Endothelial cell of umbilical vein (primary cell): ENCODE measurements around the gene COPS7B. TPM values are rescaled to one million over a fixed set of nuclear protein-coding genes. Genes with fewer than 3 reads are reported as not detected.

ENCODE experiments used
- BruUV-seq: library from RNA; stranded (reverse); fragments of 400-500 nt; replicated peaks from 2 replicates; lab custom pipeline; 2021; lab: Mats Ljungman, UMichigan
- CTCF ChIA-PET: fragments of 300-600, 350-600 bp; sonication (Branson Sonifier 250); formaldehyde crosslinking; loops from one replicate; lab custom pipeline; 2021; ENCODE audit warnings: antibody characterized with exemption, inconsistent platforms; lab: Charles Lee
- POLR2A ChIA-PET: fragments of 300-600, 350-600 bp; sonication (Branson Sonifier 250); formaldehyde crosslinking; loops from one replicate; lab custom pipeline; 2021; ENCODE audit warnings: antibody characterized with exemption, inconsistent platforms; lab: Charles Lee
- DNase-seq: peaks from one replicate; pipeline ENCODE4 v3.0.0-alpha.2; 2011; ENCODE audit warnings: low read depth, low spot score
- FAIRE-seq: peaks from 2 replicates; lab custom pipeline; 2011; peaks lifted over from hg19 to GRCh38; lab: Jason Lieb, UNC
- H2AFZ ChIP-seq: 2 replicates; pipeline ENCODE4 v1.6.0; 2012; ENCODE audit warnings: low read depth, low read length, control low read depth, inconsistent platforms
- H3K27ac ChIP-seq: 2 replicates; pipeline ENCODE4 v1.5.1; 2011; ENCODE audit warnings: low read depth, mild to moderate bottlenecking, control low read depth, low read length, moderate library complexity; ENCODE audit not compliant: insufficient read depth
- H3K27me3 ChIP-seq, 2 experiments: 2 replicates each; pipeline versions ENCODE4 v1.6.0 to v1.6.1; 2011; ENCODE audit warnings: low read length in 2 of 2, mixed read lengths in 1 of 2; ENCODE audit not compliant: control insufficient read depth in 2 of 2, insufficient read depth in 2 of 2
- H3K36me3 ChIP-seq, 2 experiments: 2 replicates in 1 of 2; 3 replicates in 1 of 2; pipeline ENCODE4 v1.5.1; 2011; ENCODE audit warnings: low read length in 2 of 2, mild to moderate bottlenecking in 1 of 2, moderate library complexity in 1 of 2; ENCODE audit not compliant: control insufficient read depth in 2 of 2, insufficient read depth in 2 of 2; ENCODE audit errors: extremely low read depth in 1 of 2
- H3K4me1 ChIP-seq: 3 replicates; pipeline ENCODE4 v1.5.1; 2011; ENCODE audit warnings: mild to moderate bottlenecking, low read length; ENCODE audit not compliant: control insufficient read depth, insufficient read depth; ENCODE audit errors: extremely low read depth
- H3K4me2 ChIP-seq: 2 replicates; pipeline ENCODE4 v1.6.1; 2011; ENCODE audit warnings: low read length, control low read depth, mixed read lengths; ENCODE audit not compliant: insufficient read depth
- H3K4me3 ChIP-seq, 3 experiments: fragments of 200-600 bp in 1 of 3; sonication (generic), shearing (Covaris generic) in 1 of 3; replicated peaks in 1 of 3; 2 replicates each; pipeline ENCODE4 v1.5.1; 2011 to 2016; ENCODE audit warnings: control low read depth in 3 of 3, low read length in 3 of 3, mild to moderate bottlenecking in 2 of 3, inconsistent platforms in 1 of 3, low read depth in 1 of 3, moderate library complexity in 1 of 3; ENCODE audit not compliant: insufficient read depth in 1 of 3
- H3K79me2 ChIP-seq: 2 replicates; pipeline ENCODE4 v1.6.0; 2012; ENCODE audit warnings: low read length, inconsistent platforms; ENCODE audit not compliant: control insufficient read depth, insufficient read depth
- H3K9ac ChIP-seq: replicated peaks from 2 replicates; pipeline ENCODE3; 2011; ENCODE audit warnings: low read length, control low read depth; ENCODE audit not compliant: insufficient read depth; ENCODE audit errors: extremely low read depth
- H3K9me1 ChIP-seq: replicated peaks from 3 replicates; pipeline ENCODE4 v1.6.0; 2011; ENCODE audit warnings: mild to moderate bottlenecking, low read length; ENCODE audit not compliant: control insufficient read depth, insufficient read depth; ENCODE audit errors: extremely low read depth
- H3K9me3 ChIP-seq: replicated peaks from 2 replicates; pipeline ENCODE4 v1.5.1; 2012; ENCODE audit warnings: low read length, inconsistent platforms; ENCODE audit not compliant: control insufficient read depth, insufficient read depth
- H4K20me1 ChIP-seq: replicated peaks from 2 replicates; pipeline ENCODE3; 2011; ENCODE audit warnings: mild to moderate bottlenecking, low read length; ENCODE audit not compliant: control insufficient read depth, insufficient read depth; ENCODE audit errors: extremely low read depth
- CTCF ChIP-seq, 2 donors: IDR thresholded peaks; 1 replicate in 1 of 2; 2 replicates in 1 of 2; pipeline ENCODE4 v1.5.1; 2011; ENCODE audit warnings: low read length in 2 of 2, mild to moderate bottlenecking in 2 of 2, moderate library complexity in 2 of 2, control low read depth in 1 of 2, inconsistent platforms in 1 of 2, low read depth in 1 of 2; ENCODE audit not compliant: insufficient read depth in 1 of 2; ENCODE audit errors: extremely low read depth in 1 of 2
- EZH2 ChIP-seq: IDR thresholded peaks from 2 replicates; pipeline ENCODE4 v1.6.1; 2012; ENCODE audit warnings: borderline replicate concordance, low read depth, mild to moderate bottlenecking, moderate library complexity, low read length, inconsistent platforms; ENCODE audit not compliant: severe bottlenecking
- FOS ChIP-seq: IDR thresholded peaks from 2 replicates; pipeline ENCODE4 v1.6.1; 2011; ENCODE audit warnings: mild to moderate bottlenecking, low read length, moderate library complexity, borderline replicate concordance; ENCODE audit not compliant: insufficient read depth
- JUN ChIP-seq: IDR thresholded peaks from 2 replicates; pipeline ENCODE4 v1.6.1; 2011; ENCODE audit warnings: borderline replicate concordance, low read depth; ENCODE audit not compliant: insufficient read length, insufficient read depth
- POLR2A ChIP-seq: IDR thresholded peaks from 2 replicates; pipeline ENCODE4 v1.6.1; 2012; ENCODE audit warnings: low read depth, mild to moderate bottlenecking, control low read depth, low read length
- dilution Hi-C: fragments of 300-500 bp; cut with MboI; formaldehyde crosslinking; loops from one replicate; pipeline ENCODE4 v1.15.0; 2019; ENCODE audit warnings: low sequenced_read_pairs; ENCODE audit not compliant: extremely low pct_ligation_motif_present
- intact Hi-C: fragments of 100-400 bp; cut with micrococcal nuclease; formaldehyde crosslinking; loops from one replicate; pipeline ENCODE4 v1.10.0; 2022
- polyA plus RNA-seq, 4 experiments: library from polyadenylated mRNA; depleted of rRNA in 3 of 4; stranded (reverse) in 3 of 4; unstranded in 1 of 4; fragments of >200 nt; gene quantifications; 2 replicates each; pipeline versions ENCODE4 v1.2.1 to v1.2.3, GENCODE V29; 2011 to 2012; ENCODE audit warnings: missing spikeins in 1 of 4
- total RNA-seq: library from RNA; stranded (reverse); gene quantifications from 2 replicates; pipeline ENCODE4 v1.2.3, GENCODE V29; 2021
- TF ChIP-seq, protein P1 (sequence below): IDR thresholded peaks from 2 replicates; pipeline ENCODE4 v1.6.1; 2011; ENCODE audit not compliant: insufficient read depth, insufficient read length

Gene COPS7B
- total and polyA plus RNA-seq, 2 donors (not counting 3 experiments of a cell fraction or from before 2014, with no cell fraction given): 50.3 to 59.2 TPM

DNA sequence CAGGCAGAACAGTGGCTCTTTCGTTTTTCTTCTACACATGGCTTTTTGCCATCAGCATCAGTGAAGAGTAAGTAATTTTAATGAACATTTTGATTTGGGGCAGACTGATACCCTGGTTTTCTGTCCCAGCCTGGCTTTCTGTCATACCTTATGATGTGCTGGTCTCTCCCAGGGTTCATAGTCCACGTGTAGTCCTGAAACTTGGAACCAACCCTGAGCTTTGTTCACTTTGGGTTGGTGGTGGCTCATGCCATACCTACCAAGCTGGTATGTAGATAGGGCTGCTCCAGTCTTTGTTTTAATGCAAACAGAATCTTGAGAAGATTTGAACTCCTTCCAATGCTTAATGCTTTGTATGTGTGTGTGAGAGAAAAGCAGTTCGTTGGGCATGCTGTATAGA lies 4.9 kb downstream of the COPS7B start:
- H3K27me3 ChIP-seq: no peaks in the 10 kb centered on the region
- intact Hi-C loops (no loop called here), dilution Hi-C loops (no loop called here)
- POLR2A ChIA-PET: no interaction called here
- H2AFZ ChIP-seq: no peak overlapping the region
- no peaks in the 10 kb centered on the region for H3K9me1 ChIP-seq
- no peak overlapping the region for H3K9ac ChIP-seq
- no peak overlapping the region for H3K4me3 ChIP-seq
- no peak for FAIRE-seq
- H3K36me3 ChIP-seq: peaks cover 11 to 14% of the 10 kb centered on the region in 2 experiments
- CTCF ChIA-PET: no interaction called here
- H3K27ac ChIP-seq: no peak overlapping the region
- no peaks in the 10 kb centered on the region for H4K20me1 ChIP-seq
- TF ChIP-seq FOS (no peak), CTCF (IDR thresholded peaks at IDR 0.05; ENCODE audit: extremely low read depth in 1 of 2, insufficient read depth in 1 of 2, low read depth in 1 of 2, low read length in 2 of 2) (no peak)
- DNase-seq: no peak
- no TSS peak for BruUV-seq
- H3K4me2 ChIP-seq: no peak overlapping the region
- peaks cover 10% of the 10 kb centered on the region for H3K4me1 ChIP-seq
- peaks cover 64% of the 10 kb centered on the region for H3K79me2 ChIP-seq
- no peaks in the 10 kb centered on the region for H3K9me3 ChIP-seq

DNA sequence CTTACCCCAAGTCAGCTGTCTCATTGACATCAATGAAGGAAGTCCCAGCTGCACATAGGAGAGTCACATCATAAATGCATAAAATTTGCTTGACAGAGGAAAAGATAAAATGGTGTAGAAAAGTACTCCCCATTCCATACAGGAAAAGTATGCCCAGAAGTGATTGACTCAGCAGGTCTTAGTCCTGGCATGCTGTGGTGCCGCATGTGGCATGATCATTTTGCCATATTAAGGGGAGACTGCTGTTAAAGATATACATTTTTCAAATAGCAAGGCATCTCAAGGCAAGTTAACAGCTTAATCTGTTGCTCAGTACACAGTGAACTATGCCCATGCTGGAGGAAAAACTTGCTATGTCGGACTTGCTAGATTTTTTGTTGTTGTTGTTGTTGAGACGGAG lies 8.1 kb downstream of the COPS7B start:
- FAIRE-seq: no peak
- no peak overlapping the region for H3K4me2 ChIP-seq
- CTCF ChIA-PET: interaction anchor here (1.0 to 1.3 kb wide), 3 partner anchors 8 to 193 kb away, joined by 3 read pairs; partner anchors contain the start of gene COPS7B
- no peaks in the 10 kb centered on the region for H3K4me1 ChIP-seq
- no peaks in the 10 kb centered on the region for H4K20me1 ChIP-seq
- POLR2A ChIA-PET: no interaction called here
- no peaks in the 10 kb centered on the region for H3K9me3 ChIP-seq
- H3K4me3 ChIP-seq: no peak overlapping the region
- H3K36me3 ChIP-seq: peaks cover 16 to 23% of the 10 kb centered on the region in 2 experiments
- H3K9ac ChIP-seq: no peak overlapping the region
- DNase-seq: no peak
- dilution Hi-C loops (no loop called here), intact Hi-C loops (no loop called here)
- no TSS peak for BruUV-seq
- no peak for TF ChIP-seq FOS
- no peak for TF ChIP-seq EZH2
- TF ChIP-seq POLR2A: no peak
- TF ChIP-seq, protein P1, sequence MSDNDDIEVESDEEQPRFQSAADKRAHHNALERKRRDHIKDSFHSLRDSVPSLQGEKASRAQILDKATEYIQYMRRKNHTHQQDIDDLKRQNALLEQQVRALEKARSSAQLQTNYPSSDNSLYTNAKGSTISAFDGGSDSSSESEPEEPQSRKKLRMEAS: no peak
- TF ChIP-seq CTCF (IDR thresholded peaks at IDR 0.05; ENCODE audit: extremely low read depth in 1 of 2, insufficient read depth in 1 of 2, low read depth in 1 of 2, low read length in 2 of 2): no peak
- no peak for TF ChIP-seq JUN
- peaks cover 34% of the 10 kb centered on the region for H3K79me2 ChIP-seq
- H3K27ac ChIP-seq: no peak overlapping the region
- H3K9me1 ChIP-seq: no peaks in the 10 kb centered on the region
- no peaks in the 10 kb centered on the region for H3K27me3 ChIP-seq
- H2AFZ ChIP-seq: no peak overlapping the region
